BLaER1 (cell line): Measurements from ENCODE around the gene PCBP3.
"Not testable (repeated sequence)": the region's sequence is repeated elsewhere in the genome, so short reads cannot be mapped to it uniquely, and the experiment has no call there.

Experiments
- H3K27ac ChIP-seq: shearing (Covaris generic); formaldehyde crosslinking; 2 replicates; pipeline ENCODE4 v1.8.1; 2022
- H3K27me3 ChIP-seq: shearing (Covaris generic); formaldehyde crosslinking; 2 replicates; pipeline ENCODE4 v1.8.1; 2022
- H3K36me3 ChIP-seq: shearing (Covaris generic); formaldehyde crosslinking; 2 replicates; pipeline ENCODE4 v1.8.1; 2022
- H3K4me1 ChIP-seq: shearing (Covaris generic); formaldehyde crosslinking; 2 replicates; pipeline ENCODE4 v1.8.1; 2022
- H3K4me2 ChIP-seq: shearing (Covaris generic); formaldehyde crosslinking; 2 replicates; pipeline ENCODE4 v1.8.1; 2022
- H3K4me3 ChIP-seq: shearing (Covaris generic); formaldehyde crosslinking; 2 replicates; pipeline ENCODE4 v1.8.1; 2022
- H3K9ac ChIP-seq: shearing (Covaris generic); formaldehyde crosslinking; 2 replicates; pipeline ENCODE4 v1.8.1; 2022
- H3K9me3 ChIP-seq: shearing (Covaris generic); formaldehyde crosslinking; 2 replicates; pipeline ENCODE4 v1.8.1; 2022
- H4K20me1 ChIP-seq: shearing (Covaris generic); formaldehyde crosslinking; 2 replicates; pipeline ENCODE4 v1.8.1; 2022
- Cebpa-rat ChIP-seq: shearing (Covaris generic); IDR thresholded peaks from 2 replicates; pipeline ENCODE4 v1.8.1; 2022

Gene PCBP3

DNA sequence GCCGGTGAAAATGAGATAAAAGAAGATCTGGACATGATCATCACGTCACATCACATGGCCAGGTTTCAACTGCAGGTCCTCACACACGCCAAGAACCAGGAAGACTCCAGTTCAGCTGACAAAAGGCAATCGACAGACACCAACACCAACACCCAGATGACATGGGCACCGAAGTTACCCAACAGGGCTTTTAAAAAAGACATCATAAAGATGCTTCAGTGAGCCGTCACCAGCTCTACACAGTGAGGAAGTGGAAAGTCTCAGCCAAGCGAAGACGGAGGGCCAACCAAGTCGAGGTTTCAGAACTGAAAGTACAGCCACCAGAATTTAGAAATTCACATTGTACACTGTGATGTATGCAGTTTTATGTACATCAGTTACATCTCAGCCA lies 183.8 kb downstream of the PCBP3 start:
- Histone ChIP-seq H3K4me1 (peaks cover 77% of the 10 kb centered on the region), H3K36me3 (peaks cover 22% of the 10 kb centered on the region), H3K9ac (peak overlapping the region; percentile 43), H3K4me2 (peak overlapping the region; percentile 78), H3K27me3 (no peaks in the 10 kb centered on the region), H3K27ac (peak overlapping the region; percentile 67), H3K4me3 (no peak overlapping the region), H3K9me3 (peaks cover 9% of the 10 kb centered on the region), H4K20me1 (peaks cover 14% of the 10 kb centered on the region; the same call in 1 of the 2 replicates)
- peak; percentile 55; the same call in 1 of the 2 replicates for TF ChIP-seq Cebpa-rat

DNA sequence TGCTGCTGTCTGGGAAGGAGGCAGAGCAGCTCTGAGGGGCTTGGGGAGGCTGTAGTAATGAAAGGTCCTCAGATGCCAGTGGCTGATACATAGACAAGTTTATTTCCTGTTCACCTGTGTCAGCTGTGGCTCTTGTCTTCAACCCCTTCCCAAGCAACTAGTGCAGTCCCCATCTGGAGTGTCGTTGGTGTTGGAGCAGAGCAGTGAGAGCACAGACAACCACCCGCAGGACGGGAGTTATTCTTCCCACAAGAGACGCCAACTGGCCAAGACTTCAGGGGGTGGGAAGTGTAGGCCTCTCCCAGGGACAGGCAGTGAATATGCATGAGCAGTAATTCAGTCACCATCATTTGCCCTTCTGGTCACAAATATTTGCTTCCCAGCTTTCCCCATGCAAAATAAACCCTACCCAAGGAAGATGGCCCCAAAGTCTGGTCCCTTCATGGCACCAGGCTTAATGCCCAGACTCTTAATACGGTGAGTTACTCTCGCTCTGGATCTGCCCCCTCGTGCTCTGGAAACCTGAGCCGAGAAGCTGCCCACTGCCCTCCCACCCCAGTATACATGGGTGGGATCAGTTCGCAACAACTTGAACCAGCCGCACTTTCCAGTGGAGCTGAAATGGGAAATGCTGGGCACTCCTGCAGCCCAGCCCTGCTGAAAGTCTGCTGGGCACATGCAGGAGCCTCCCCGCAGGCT lies 184.5 kb downstream of the PCBP3 start:
- H4K20me1 ChIP-seq = peaks cover 14% of the 10 kb centered on the region; the same call in 1 of the 2 replicates
- peaks cover 17% of the 10 kb centered on the region for H3K9me3 ChIP-seq
- H3K9ac ChIP-seq = peak overlapping the region; percentile 43
- no peaks in the 10 kb centered on the region for H3K27me3 ChIP-seq
- H3K4me1 ChIP-seq = peaks cover 70% of the 10 kb centered on the region
- peaks cover 29% of the 10 kb centered on the region for H3K36me3 ChIP-seq
- no peak for TF ChIP-seq Cebpa-rat
- peak overlapping the region; percentile 78 for H3K4me2 ChIP-seq
- H3K4me3 ChIP-seq = no peak overlapping the region
- peak overlapping the region; percentile 67 for H3K27ac ChIP-seq

DNA sequence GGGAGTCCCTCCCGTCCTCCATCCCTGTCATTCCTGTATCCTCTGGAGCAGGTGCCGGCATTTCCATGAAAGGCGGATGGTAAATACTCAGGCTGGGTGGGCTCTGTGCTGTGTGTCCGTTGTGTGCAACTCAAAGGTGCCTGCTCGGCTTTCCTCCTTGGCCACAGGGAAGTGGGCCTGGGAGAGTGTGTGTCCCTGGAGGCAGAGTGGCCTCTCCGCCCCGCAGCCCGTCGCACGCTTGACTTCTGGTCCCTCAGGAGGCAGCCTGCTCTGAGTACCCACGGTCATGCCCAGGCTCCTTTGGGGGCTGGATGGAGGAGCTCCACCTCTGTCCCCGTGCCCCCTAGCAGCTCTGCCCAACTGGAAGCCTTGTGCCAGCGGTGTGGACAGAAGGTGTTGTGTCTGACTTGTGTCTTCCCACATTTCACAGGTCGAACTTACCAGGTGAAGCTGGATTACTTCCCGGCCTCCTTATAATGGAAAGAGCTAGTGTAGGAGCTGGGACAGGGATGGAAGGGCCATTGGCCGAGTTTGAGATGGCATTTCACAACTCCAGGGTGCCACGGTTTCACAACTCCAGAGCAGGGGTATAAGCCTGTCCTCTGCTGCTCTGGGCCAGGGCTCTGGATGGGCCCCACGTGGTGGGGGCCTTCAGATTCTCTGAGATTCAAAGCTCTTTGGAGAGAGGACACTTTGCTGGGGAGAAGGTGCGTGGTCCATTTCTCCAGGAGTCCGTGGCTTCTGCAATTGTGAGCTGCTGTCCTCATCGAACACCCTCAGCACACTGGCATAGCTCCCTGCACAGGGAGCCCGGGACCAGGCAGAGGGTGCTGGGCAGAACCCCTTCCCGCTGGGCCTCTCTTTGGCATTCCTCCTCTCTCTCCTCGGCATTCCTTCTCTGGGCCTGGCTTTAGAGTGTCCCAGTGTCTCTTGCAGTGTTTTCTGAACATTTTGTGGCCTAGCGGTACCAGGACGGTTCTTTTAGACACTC lies 185.3 kb downstream of the PCBP3 start:
- H3K9ac ChIP-seq = peak overlapping the region; percentile 28
- no peaks in the 10 kb centered on the region for H3K27me3 ChIP-seq
- H3K4me3 ChIP-seq = no peak overlapping the region
- peak overlapping the region; percentile 67 for H3K27ac ChIP-seq
- no peak for TF ChIP-seq Cebpa-rat
- peak overlapping the region; percentile 78 for H3K4me2 ChIP-seq
- peaks cover 64% of the 10 kb centered on the region for H3K4me1 ChIP-seq
- H4K20me1 ChIP-seq = peaks cover 14% of the 10 kb centered on the region; the same call in 1 of the 2 replicates
- H3K9me3 ChIP-seq = peaks cover 19% of the 10 kb centered on the region
- peaks cover 33% of the 10 kb centered on the region for H3K36me3 ChIP-seq

DNA sequence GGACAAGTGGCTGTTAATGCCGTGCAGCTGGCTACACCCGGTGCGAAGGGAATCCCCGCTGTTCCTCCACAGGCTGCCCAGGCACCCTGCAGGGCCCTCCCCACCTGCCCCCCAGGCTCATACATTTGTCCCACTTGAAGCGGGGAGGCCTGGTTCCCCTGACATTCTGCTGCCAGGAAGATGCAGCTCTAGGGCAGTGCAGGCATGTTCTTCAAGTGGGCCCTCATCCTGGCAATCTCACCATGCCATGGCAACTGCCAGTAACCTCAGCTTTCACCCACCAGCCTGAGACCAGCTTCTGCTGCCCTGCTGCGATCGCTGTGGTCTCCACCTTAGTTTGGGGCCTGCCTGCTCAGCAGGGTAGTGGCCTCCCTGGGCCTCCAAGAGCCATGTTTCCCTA lies 186.1 kb downstream of the PCBP3 start:
- no peak overlapping the region for H3K9ac ChIP-seq

DNA sequence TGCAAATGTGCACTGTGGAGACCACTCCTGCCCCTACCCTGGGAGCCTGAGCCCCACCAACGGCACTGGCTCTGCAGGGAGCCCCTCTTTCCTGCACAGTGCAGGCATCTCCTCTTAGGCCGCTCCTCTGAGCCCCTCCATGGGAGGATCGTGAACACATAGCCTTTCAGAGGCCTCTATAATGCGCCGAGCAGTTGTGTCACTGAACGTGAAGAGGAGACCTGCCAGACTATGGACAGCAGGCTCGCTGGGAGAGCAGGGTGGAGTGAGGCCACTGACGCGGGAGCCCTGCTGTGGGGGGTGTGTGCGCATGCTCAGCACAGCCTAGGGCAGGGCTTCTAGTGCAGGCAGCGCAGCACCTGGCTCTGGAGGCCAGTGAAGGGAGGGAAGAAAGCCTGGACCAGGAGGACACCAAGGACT lies 186.7 kb downstream of the PCBP3 start:
- H3K27ac ChIP-seq = 0 out of 2 replicates have a peak overlapping the region, but pooled peaks have one; percentile 67

More for the DNA sequence above, 186.1 kb downstream of the PCBP3 start:
- Histone ChIP-seq H3K4me1 (peaks cover 61% of the 10 kb centered on the region), H3K4me2 (peak overlapping the region; percentile 78), H3K4me3 (no peak overlapping the region), H3K27me3 (no peaks in the 10 kb centered on the region), H3K36me3 (peaks cover 41% of the 10 kb centered on the region), H4K20me1 (peaks cover 12% of the 10 kb centered on the region), H3K9me3 (peaks cover 19% of the 10 kb centered on the region), H3K27ac (peak overlapping the region; percentile 67)
- TF ChIP-seq Cebpa-rat = no peak

GRCh38 chr21:45830720-45831366 lies 187.3 kb downstream of the PCBP3 start:
- peaks cover 46% of the 10 kb centered on the region for H3K36me3 ChIP-seq

More for the DNA sequence above, 186.7 kb downstream of the PCBP3 start:
- no peak overlapping the region for H3K4me3 ChIP-seq
- peaks cover 19% of the 10 kb centered on the region for H3K9me3 ChIP-seq
- no peak overlapping the region for H3K4me2 ChIP-seq
- no peaks in the 10 kb centered on the region for H3K27me3 ChIP-seq
- peaks cover 46% of the 10 kb centered on the region for H3K36me3 ChIP-seq
- H4K20me1 ChIP-seq = peaks cover 12% of the 10 kb centered on the region
- H3K9ac ChIP-seq = no peak overlapping the region
- TF ChIP-seq Cebpa-rat = no peak
- peaks cover 61% of the 10 kb centered on the region for H3K4me1 ChIP-seq

DNA sequence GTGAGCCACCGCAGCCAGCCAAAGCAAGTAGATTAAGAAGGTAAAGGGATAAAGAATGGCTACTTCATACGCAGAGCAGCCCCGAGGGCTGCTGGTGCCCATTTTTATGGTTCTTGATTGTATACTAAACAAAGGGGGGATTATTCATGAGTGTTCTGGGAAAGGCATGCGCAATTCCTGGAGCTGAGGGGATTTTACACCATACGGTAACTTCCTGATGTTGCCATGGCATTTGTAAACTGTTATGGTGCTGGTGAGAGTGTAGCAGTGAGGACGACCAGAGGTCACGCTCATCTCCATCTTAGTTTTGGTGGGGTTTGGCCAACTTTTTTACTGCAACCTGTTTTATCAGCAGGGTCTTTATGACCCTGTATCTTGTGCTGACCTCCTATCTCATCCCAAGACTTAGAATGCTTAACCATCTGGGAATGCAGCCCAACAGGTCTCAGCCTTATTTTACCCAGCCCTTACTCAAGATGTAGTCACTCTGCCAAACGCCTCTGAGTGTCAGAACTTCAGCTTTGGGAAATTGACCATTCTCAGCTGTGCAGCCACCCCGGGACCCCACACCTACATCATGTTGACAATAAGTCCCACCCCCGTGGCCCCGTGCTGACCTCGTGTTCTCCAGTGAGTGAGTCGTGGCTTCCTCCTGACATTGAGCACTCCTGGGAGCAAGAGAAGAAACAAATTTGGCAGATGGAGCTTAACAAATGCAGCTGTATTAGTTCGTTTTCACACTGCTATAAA lies 188.6 kb downstream of the PCBP3 start:
- H3K9ac ChIP-seq = no peak overlapping the region
- no peaks in the 10 kb centered on the region for H3K27me3 ChIP-seq
- H3K9me3 ChIP-seq = peaks cover 19% of the 10 kb centered on the region
- H3K4me3 ChIP-seq = no peak overlapping the region
- no peak for TF ChIP-seq Cebpa-rat
- H3K4me1 ChIP-seq = peaks cover 61% of the 10 kb centered on the region
- peaks cover 31% of the 10 kb centered on the region for H4K20me1 ChIP-seq
- no peak overlapping the region for H3K27ac ChIP-seq
- H3K36me3 ChIP-seq = peaks cover 52% of the 10 kb centered on the region
- no peak overlapping the region for H3K4me2 ChIP-seq

More at GRCh38 chr21:45830720-45831366, 187.3 kb downstream of the PCBP3 start:
- Histone ChIP-seq H3K4me1 (peaks cover 61% of the 10 kb centered on the region), H4K20me1 (peaks cover 18% of the 10 kb centered on the region), H3K9ac (no peak overlapping the region), H3K4me3 (no peak overlapping the region), H3K9me3 (peaks cover 19% of the 10 kb centered on the region), H3K27me3 (no peaks in the 10 kb centered on the region), H3K4me2 (no peak overlapping the region), H3K27ac (no peak overlapping the region)
- TF ChIP-seq Cebpa-rat = no peak

GRCh38 chr21:45832741-45833235 lies 189.3 kb downstream of the PCBP3 start:
- H3K27ac ChIP-seq, H3K27me3 ChIP-seq, H3K4me3 ChIP-seq, H3K4me2 ChIP-seq, H3K9ac ChIP-seq: not testable (repeated sequence)
- H3K4me1 ChIP-seq = peaks cover 61% of the 10 kb centered on the region
- H3K9me3 ChIP-seq = peaks cover 19% of the 10 kb centered on the region
- peaks cover 37% of the 10 kb centered on the region for H4K20me1 ChIP-seq
- H3K36me3 ChIP-seq = peaks cover 52% of the 10 kb centered on the region

DNA sequence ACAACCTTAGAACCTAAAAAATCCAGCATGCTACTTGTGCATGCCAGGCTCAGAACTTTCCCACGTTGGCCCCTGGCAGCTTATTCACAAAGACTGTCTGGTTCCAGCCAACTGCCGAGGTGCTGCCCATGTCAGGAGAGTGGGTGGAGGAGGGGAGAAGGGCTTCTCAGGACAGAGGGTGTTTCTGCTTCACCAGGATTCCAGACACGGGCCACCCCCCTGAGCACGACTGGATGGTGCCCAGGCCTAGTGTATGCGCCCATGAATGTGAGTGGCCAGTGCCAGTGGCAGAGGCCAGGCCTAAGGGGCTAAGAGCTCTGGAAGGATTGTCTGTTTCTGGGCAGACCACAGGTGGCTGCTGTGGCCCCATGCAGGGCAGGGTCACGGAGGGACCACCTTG lies 189.9 kb downstream of the PCBP3 start:
- TF ChIP-seq Cebpa-rat = no peak
- Histone ChIP-seq H3K36me3 (peaks cover 52% of the 10 kb centered on the region), H3K9me3 (peaks cover 19% of the 10 kb centered on the region), H3K27ac (no peak overlapping the region), H4K20me1 (peaks cover 41% of the 10 kb centered on the region), H3K4me3 (no peak overlapping the region), H3K4me1 (peaks cover 58% of the 10 kb centered on the region), H3K27me3 (no peaks in the 10 kb centered on the region), H3K9ac (no peak overlapping the region), H3K4me2 (no peak overlapping the region)
